KOPT-K1 (cell line): ENCODE results near the gene NCDN.

ENCODE experiments used
- H3K27ac ChIP-seq: fragments of 200-600 bp; sonication (generic); 2 replicates; pipeline ENCODE4 v1.5.1; 2016; ENCODE audit warnings: antibody characterized with exemption, mild to moderate bottlenecking, low read depth, low read length; ENCODE audit not compliant: poor library complexity, severe bottlenecking
- H3K36me3 ChIP-seq: fragments of 200-600 bp; sonication (generic); 2 replicates; pipeline ENCODE4 v1.5.1; 2017; ENCODE audit warnings: antibody characterized with exemption, mild to moderate bottlenecking, low read length, moderate library complexity; ENCODE audit not compliant: insufficient read depth
- H3K9me3 ChIP-seq: fragments of 200-600 bp; sonication (generic); 2 replicates; pipeline ENCODE4 v1.5.1; 2017; ENCODE audit warnings: antibody characterized with exemption, low read length, mild to moderate bottlenecking; ENCODE audit not compliant: insufficient read depth, poor library complexity, severe bottlenecking

Gene NCDN, protein sequence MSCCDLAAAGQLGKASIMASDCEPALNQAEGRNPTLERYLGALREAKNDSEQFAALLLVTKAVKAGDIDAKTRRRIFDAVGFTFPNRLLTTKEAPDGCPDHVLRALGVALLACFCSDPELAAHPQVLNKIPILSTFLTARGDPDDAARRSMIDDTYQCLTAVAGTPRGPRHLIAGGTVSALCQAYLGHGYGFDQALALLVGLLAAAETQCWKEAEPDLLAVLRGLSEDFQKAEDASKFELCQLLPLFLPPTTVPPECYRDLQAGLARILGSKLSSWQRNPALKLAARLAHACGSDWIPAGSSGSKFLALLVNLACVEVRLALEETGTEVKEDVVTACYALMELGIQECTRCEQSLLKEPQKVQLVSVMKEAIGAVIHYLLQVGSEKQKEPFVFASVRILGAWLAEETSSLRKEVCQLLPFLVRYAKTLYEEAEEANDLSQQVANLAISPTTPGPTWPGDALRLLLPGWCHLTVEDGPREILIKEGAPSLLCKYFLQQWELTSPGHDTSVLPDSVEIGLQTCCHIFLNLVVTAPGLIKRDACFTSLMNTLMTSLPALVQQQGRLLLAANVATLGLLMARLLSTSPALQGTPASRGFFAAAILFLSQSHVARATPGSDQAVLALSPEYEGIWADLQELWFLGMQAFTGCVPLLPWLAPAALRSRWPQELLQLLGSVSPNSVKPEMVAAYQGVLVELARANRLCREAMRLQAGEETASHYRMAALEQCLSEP

DNA sequence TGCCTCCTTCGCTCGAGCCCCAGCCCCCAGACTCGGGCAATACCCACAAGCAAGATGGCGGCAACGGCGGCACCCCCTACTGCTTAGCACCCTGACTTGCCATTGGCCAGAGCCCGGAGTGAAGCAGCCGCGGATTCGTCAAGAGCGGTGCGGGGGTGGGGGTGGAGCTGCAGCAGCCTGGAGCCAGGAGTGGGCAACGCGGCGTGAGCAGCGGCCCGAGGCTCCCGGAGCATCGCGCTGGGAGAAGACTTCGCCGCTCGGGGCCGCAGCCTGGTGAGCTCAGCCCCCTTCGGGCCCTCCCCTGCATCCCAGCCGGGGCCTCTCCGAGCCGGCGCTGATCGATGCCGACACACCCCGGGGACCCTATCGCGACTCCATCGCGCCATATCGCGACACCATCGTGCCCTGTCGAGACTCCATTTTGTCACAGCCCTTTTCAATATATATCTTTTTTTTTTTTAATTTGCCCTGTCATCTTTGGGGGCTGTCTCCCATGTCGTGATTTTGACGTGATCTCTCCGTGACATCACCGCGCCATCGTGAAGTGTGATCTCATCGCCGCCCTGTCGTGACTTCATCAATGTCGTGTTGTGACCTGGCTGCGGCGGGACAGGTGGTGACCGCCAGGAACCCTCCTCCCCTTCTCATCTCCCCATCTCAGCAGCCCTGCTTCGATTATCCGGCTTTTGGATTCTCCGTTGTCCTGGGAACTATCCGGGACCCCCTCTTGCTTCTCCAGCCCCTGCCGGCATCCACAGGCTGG, at the start of gene NCDN:
Gene NCDN (plus strand): TSS at position 189 of the 763 bp plus-strand sequence. CDS start 392 bp downstream, at position 581.
- H3K27ac ChIP-seq, result peak within 1 kb of the TSS; percentile 92
- H3K9me3 ChIP-seq, result no peaks in the 10 kb centered on the region
- H3K36me3 ChIP-seq, result peaks cover 33% of the 10 kb centered on the region

DNA sequence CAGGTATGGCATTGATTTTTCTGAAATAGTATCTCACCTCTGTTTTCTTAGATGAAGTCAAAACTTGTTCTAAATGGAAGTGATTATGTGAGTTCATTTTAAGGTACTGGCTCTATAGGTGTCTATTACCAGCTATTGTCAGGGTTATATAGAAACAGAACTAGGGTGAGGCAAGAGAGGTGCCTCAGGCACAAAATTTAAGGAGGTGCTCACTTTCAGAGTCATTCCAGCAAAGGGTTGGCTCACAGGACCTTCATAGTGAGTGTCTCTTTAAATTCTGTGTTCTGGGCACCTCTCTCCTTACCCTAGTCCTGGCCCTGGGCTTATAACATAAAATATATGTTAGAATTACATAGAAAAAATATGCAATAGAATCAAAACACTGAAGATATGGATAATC, 49.7 kb upstream of the NCDN start:
- H3K27ac ChIP-seq, result peak overlapping the region; percentile 80
- H3K36me3 ChIP-seq, result 0 out of 2 replicates have a peak, but pooled peaks cover 4% of the 10 kb centered on the region
- H3K9me3 ChIP-seq, result no peaks in the 10 kb centered on the region

DNA sequence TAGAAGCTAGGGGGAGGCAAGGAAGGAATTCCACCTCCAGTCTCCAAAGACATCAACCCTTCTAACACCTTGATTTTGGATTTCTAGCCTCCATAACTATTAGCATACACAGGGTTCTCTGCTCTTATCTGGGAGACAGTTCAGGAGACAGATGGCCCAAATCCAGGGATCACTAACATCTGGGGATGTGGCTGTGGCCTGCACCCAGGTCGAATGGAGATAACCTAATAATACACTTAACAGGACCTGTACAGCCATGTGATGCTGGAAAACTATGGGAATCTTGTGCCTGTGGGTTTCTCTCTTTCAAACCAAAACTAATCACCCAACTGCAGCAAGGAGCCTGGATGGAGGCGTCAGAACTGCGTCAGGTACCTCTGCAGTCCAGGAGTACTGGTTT, 48.0 kb upstream of the NCDN start:
- Histone ChIP-seq H3K9me3 (no peaks in the 10 kb centered on the region), H3K27ac (no peak overlapping the region), H3K36me3 (0 out of 2 replicates have a peak, but pooled peaks cover 4% of the 10 kb centered on the region)

DNA sequence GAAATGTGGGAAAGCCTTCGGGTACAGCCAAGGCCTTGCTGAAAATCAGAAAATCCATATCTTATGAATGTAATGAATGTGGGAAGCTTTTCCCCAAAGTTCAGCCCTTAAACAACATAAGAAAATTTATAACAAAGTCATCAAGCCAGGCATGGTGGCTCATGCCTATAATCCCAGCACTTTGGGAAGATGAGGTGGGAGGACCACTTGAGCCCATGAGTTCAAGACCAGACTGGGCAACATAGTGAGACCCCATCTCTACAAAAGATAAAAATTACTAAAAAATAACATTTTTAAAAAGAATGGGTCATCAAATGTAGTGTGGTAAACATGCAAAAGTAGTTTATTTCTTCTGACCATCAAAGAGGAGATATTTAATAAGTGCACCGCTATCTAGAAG, 46.3 kb upstream of the NCDN start:
- Histone ChIP-seq H3K9me3 (peaks cover 13% of the 10 kb centered on the region), H3K27ac (no peak overlapping the region), H3K36me3 (no peaks in the 10 kb centered on the region)

- no peaks in the 10 kb centered on the region for H3K36me3 ChIP-seq
- H3K9me3 ChIP-seq, result peaks cover 25% of the 10 kb centered on the region
- no peak overlapping the region for H3K27ac ChIP-seq
These were observed 39.4 kb upstream of the NCDN start for GRCh38 chr1:35518183-35518582.

GRCh38 chr1:35519432-35519831, 38.2 kb upstream of the NCDN start:
- H3K9me3 ChIP-seq, result peaks cover 25% of the 10 kb centered on the region

GRCh38 chr1:35524106-35524505, 33.5 kb upstream of the NCDN start:
- Histone ChIP-seq H3K9me3 (peaks cover 16% of the 10 kb centered on the region), H3K27ac (no peak overlapping the region), H3K36me3 (peaks cover 4% of the 10 kb centered on the region; the same call in 1 of the 2 replicates)

More at GRCh38 chr1:35519432-35519831, 38.2 kb upstream of the NCDN start:
- Histone ChIP-seq H3K36me3 (no peaks in the 10 kb centered on the region), H3K27ac (no peak overlapping the region)

DNA sequence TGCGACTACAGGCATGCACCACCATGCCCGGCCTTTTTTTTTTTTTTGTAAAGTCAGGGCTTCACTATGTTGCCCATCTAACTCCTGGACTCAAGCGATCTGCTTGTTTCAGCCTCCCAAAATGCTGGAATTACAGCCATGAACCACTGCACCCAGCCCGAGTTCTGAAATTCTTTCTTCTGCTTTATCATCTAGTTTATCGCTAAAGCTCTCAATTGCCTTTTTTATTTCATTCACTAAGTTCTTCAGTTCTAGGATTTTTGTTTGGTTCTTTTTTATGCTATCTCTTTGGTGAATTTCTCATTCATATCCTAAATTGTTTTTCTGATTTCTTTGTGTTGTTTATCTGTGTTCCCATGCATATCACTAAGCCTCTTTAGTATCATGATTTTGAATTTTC, 27.4 kb upstream of the NCDN start:
- Histone ChIP-seq H3K27ac (no peak overlapping the region), H3K36me3 (peaks cover 46% of the 10 kb centered on the region), H3K9me3 (peaks cover 42% of the 10 kb centered on the region)

GRCh38 chr1:35530946-35531345, 26.7 kb upstream of the NCDN start:
- no peak overlapping the region for H3K27ac ChIP-seq
- H3K36me3 ChIP-seq, result peaks cover 46% of the 10 kb centered on the region
- H3K9me3 ChIP-seq, result peaks cover 42% of the 10 kb centered on the region

GRCh38 chr1:35531368-35531767, 26.2 kb upstream of the NCDN start:
- Histone ChIP-seq H3K27ac (no peak overlapping the region), H3K9me3 (peaks cover 42% of the 10 kb centered on the region), H3K36me3 (peaks cover 46% of the 10 kb centered on the region)

- peaks cover 36% of the 10 kb centered on the region for H3K9me3 ChIP-seq
- no peak overlapping the region for H3K27ac ChIP-seq
- peaks cover 46% of the 10 kb centered on the region for H3K36me3 ChIP-seq
These were observed 24.9 kb upstream of the NCDN start for GRCh38 chr1:35532497-35533223.

DNA sequence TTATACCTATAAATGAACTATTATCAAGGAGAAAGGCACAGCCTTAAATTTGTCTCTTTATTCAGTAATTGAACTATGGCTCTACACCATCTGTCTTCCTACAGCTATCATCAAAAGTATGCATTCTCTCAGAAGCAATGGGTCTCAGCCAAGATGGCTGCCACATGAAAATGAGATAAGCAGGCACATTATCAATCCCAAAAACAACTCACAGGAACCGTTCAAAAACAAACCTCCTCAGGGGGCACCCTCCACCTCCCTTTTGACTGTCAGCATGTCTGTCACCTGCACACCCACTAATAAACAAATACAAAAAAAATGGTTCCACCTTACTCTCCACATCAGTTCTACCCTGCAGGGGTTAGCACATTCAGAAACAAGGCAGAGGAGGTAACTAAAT, 24.0 kb upstream of the NCDN start:
- H3K27ac ChIP-seq, result no peak overlapping the region
- peaks cover 46% of the 10 kb centered on the region for H3K36me3 ChIP-seq
- peaks cover 31% of the 10 kb centered on the region for H3K9me3 ChIP-seq

DNA sequence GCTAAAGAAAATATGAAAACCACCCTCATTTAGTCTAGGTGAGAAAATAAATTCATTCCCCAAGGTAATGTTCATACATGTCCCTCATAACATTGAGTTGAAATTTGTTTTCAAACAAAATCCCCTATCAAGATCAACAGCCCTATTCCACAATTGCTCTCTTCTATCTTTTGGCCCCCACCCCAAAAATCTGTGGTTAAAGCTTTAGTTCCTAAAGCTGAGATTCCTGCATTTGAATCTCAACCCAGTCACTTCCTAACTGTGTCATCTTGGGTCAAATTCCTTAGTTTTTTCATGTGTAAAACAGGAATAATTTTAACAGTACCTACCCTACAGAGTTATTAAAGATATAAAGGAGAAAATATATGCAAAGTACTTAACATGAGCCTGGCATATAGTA, 22.4 kb upstream of the NCDN start:
- peaks cover 31% of the 10 kb centered on the region for H3K36me3 ChIP-seq
- peaks cover 14% of the 10 kb centered on the region for H3K9me3 ChIP-seq
- no peak overlapping the region for H3K27ac ChIP-seq

DNA sequence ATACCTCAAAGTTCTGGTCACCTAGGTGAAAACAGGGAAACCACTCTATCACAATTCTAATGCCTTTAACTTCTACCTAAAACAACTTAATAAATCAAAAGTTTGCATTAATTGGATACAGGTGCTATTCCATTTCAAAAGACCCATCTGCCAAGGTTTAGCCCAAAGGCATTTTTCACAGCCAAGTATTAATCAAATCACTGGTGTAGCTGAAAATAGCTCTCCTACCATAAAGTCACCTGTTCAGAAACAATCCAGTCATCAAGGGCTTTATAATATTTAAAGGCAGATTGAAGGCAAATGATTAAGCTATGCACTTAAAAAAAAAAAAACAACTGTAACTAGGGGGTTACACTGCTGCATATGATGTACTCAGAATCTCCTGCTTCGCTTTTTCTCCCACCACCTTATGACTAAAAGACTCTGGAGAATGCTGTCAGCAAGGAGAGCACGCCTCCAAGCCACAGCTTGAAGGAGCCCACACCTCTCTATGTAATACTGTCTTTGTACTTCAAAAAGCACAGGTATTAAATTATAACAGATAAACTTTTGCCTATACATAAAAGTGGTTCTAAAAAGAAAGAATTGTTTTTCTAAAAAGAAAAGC, 20.9 kb upstream of the NCDN start:
- H3K9me3 ChIP-seq, result peaks cover under 1% of the 10 kb centered on the region
- H3K36me3 ChIP-seq, result peaks cover 23% of the 10 kb centered on the region
- H3K27ac ChIP-seq, result no peak overlapping the region
